ENCODE measurements around the gene LHPP.
A peak's percentile ranks its signal among the peaks of the same experiment; 100 is the strongest.
"Not testable (repeated sequence)": the region's sequence is repeated elsewhere in the genome, so short reads cannot be mapped to it uniquely, and the experiment has no call there.

LHPP gene

GRCh38 chr10:124607693-124608092, 146.1 kb downstream of the LHPP start:
- TF ChIP-seq POLR2A (IDR thresholded peaks at IDR 0.05; ENCODE audit: low read depth, low read length) (no peak), POU2F2 (IDR thresholded peaks at IDR 0.05; ENCODE audit: low read depth, low read length) (no peak), POLR2AphosphoS5 (IDR thresholded peaks at IDR 0.05; ENCODE audit: low read depth, low read length) (no peak), TAF1 (IDR thresholded peaks at IDR 0.05; ENCODE audit: low read depth, low read length) (no peak)
- no peak for FAIRE-seq

GRCh38 chr10:124608093-124608721, 146.6 kb downstream of the LHPP start:
- TF ChIP-seq PAX5 (IDR thresholded peaks at IDR 0.05; ENCODE audit: insufficient read depth, low read length, severe bottlenecking) (no peak), POLR2A (IDR thresholded peaks at IDR 0.05; ENCODE audit: low read depth, low read length) (no peak), SPI1 (IDR thresholded peaks at IDR 0.05; ENCODE audit: low read depth, low read length) (no peak), POLR2AphosphoS5 (IDR thresholded peaks at IDR 0.05; ENCODE audit: low read depth, low read length) (no peak), TAF1 (IDR thresholded peaks at IDR 0.05; ENCODE audit: low read depth, low read length) (no peak), POU2F2 (IDR thresholded peaks at IDR 0.05; ENCODE audit: low read depth, low read length) (no peak)
- no peak for DNase-seq (ENCODE audit: insufficient read length, low spot score)
- no peak for FAIRE-seq

More at GRCh38 chr10:124607693-124608092, 146.1 kb downstream of the LHPP start:
- DNase-seq (ENCODE audit: insufficient read length, low spot score) = no peak

GRCh38 chr10:124609698-124610097, 148.1 kb downstream of the LHPP start:
- DNase-seq (ENCODE audit: insufficient read length, low spot score) = no peak
- FAIRE-seq = no peak
- TF ChIP-seq PAX5 (IDR thresholded peaks at IDR 0.05; ENCODE audit: insufficient read depth, low read length, severe bottlenecking) (no peak), POU2F2 (IDR thresholded peaks at IDR 0.05; ENCODE audit: low read depth, low read length) (no peak), SPI1 (IDR thresholded peaks at IDR 0.05; ENCODE audit: low read depth, low read length) (no peak), POLR2A (IDR thresholded peaks at IDR 0.05; ENCODE audit: low read depth, low read length) (no peak), POLR2AphosphoS5 (IDR thresholded peaks at IDR 0.05; ENCODE audit: low read depth, low read length) (no peak), TAF1 (IDR thresholded peaks at IDR 0.05; ENCODE audit: low read depth, low read length) (no peak)

DNA sequence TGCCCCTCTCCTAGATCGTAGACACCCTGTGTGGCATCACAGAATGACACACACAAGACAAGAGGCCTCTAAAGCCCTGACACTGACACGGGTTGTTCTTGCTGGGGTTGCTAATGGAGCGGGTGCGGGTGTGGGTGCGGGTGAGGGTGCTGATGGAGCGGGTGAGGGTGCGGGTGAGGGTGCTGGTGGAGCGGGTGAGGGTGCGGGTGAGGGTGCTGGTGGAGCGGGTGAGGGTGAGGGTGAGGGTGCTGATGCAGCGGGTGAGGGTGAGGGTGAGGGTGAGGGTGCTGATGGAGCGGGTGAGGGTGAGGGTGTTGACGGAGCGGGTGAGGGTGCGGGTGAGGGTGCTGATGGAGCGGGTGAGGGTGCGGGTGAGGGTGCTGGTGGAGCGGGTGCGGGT, 148.6 kb downstream of the LHPP start:
- FAIRE-seq; DNase-seq (ENCODE audit: insufficient read length, low spot score): not testable (repeated sequence)

GRCh38 chr10:124610851-124611250, 149.2 kb downstream of the LHPP start:
- FAIRE-seq = not testable (repeated sequence)

DNA sequence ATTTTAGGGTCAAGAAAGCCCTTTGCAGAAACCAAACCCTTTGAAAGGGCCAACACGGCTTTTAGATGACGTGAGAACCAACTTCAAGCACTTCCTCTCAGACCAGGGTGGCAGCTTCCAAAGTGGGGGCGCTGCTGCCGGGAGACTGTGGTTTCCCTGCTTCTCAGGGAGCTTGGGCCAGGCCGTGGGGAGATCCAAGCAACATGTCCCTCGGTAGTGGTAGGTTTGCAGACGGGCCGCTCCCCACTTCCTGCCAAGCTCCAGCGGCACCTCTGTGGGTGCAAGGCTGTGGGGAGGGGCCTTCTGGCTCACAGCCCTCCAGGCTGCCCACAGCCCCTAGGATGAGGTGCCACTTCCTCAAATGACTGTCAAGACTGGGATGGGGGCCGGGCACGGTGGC, 150.1 kb downstream of the LHPP start:
- FAIRE-seq = peak; percentile 51
- DNase-seq (ENCODE audit: insufficient read length, low spot score) = no peak
- no peak for TF ChIP-seq TAF1 (IDR thresholded peaks at IDR 0.05; ENCODE audit: low read depth, low read length)
- TF ChIP-seq SPI1 (IDR thresholded peaks at IDR 0.05; ENCODE audit: low read depth, low read length) = peak; percentile 52; the same call in 1 of the 2 replicates
- TF ChIP-seq POLR2A (IDR thresholded peaks at IDR 0.05; ENCODE audit: low read depth, low read length) = no peak
- no peak for TF ChIP-seq POU2F2 (IDR thresholded peaks at IDR 0.05; ENCODE audit: low read depth, low read length)
- no peak for TF ChIP-seq POLR2AphosphoS5 (IDR thresholded peaks at IDR 0.05; ENCODE audit: low read depth, low read length)
- no peak for TF ChIP-seq PAX5 (IDR thresholded peaks at IDR 0.05; ENCODE audit: insufficient read depth, low read length, severe bottlenecking)

More at GRCh38 chr10:124610851-124611250, 149.2 kb downstream of the LHPP start:
- not testable (repeated sequence) for DNase-seq (ENCODE audit: insufficient read length, low spot score)

DNA sequence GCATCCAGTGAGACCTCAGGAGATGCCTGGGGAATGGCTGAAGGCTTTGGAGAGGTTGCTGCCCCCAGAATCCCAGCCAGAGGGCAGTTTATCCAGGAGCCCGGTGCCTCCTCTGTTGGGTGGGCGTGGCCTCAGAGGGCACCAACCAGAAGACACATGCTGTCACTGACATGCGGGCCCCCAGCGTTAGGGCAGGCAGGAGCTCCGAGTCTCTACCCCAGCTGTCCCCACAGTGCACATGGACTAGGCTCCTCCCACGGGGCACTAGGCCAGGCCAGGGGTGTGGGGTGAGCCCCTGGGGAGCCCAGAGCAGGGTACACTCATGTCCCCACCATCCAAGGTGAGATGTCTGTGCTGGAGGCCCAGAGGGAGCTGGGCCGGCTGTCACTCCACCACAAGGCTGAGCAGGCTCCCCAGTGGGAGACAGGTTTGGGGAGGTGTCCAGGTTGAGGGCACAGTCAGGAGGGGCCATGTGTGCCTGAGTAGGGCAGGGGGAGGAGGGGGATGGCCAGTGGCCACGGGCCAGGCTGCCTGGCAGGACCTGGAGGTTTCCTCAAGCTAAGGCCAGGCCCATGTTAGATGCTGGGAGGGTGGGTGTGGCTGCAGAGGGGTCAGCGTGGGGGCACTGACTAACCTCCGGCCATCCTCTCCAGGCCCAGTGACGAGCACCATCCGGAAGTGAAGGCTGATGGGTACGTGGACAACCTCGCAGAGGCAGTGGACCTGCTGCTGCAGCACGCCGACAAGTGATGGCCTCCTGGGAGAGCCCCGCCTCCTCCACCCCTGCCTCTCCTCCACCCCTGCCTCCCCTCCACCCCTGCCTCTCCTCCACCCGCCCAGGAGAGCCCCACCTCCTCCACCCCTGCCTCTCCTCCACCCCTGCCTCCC, 151.2 kb downstream of the LHPP start:
- FAIRE-seq = peak; percentile 80
- TF ChIP-seq POLR2A (IDR thresholded peaks at IDR 0.05; ENCODE audit: low read depth, low read length) = no peak
- TF ChIP-seq POU2F2 (IDR thresholded peaks at IDR 0.05; ENCODE audit: low read depth, low read length) = no peak
- no peak for TF ChIP-seq POLR2AphosphoS5 (IDR thresholded peaks at IDR 0.05; ENCODE audit: low read depth, low read length)
- no peak for TF ChIP-seq PAX5 (IDR thresholded peaks at IDR 0.05; ENCODE audit: insufficient read depth, low read length, severe bottlenecking)
- TF ChIP-seq SPI1 (IDR thresholded peaks at IDR 0.05; ENCODE audit: low read depth, low read length) = no peak
- no peak for TF ChIP-seq TAF1 (IDR thresholded peaks at IDR 0.05; ENCODE audit: low read depth, low read length)
- DNase-seq (ENCODE audit: insufficient read length, low spot score) = no peak

DNA sequence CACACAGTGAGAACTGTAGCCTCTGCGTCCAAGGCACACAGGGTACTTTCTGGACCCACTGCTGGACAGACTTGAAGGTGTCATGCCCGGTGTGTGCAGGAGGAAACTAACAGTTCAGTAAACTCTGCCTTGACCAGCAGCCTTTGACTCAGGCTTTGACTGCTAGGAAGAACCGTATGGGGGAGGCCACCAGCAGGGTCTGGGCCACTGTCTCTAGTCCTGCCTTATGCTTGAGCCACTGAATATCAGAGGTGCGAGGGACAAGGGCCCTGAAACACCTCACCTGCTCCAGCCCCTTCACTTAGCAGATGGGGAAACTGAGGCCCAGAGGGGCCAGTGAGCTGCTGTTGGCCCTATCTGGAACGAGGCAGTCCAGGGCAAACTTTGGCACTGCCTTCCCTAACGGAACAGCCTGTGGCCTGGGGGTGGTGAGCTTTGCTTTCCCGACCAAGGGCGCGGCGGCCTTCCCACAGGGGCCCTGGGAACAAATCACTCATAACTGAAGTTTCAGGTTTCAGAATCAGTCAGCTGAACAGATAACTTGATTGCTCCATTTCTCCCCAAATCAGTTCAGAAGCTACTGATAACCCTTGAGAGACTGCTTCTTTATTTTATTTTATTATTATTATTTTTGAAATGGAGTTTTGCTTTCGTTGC, 152.5 kb downstream of the LHPP start:
- TF ChIP-seq POU2F2 (IDR thresholded peaks at IDR 0.05; ENCODE audit: low read depth, low read length) = 0 out of 2 replicates have a peak, but pooled peaks have one; percentile 4
- TF ChIP-seq PAX5 (IDR thresholded peaks at IDR 0.05; ENCODE audit: insufficient read depth, low read length, severe bottlenecking) = peak; percentile 37
- no peak for TF ChIP-seq TAF1 (IDR thresholded peaks at IDR 0.05; ENCODE audit: low read depth, low read length)
- FAIRE-seq = peak; percentile 95
- no peak for DNase-seq (ENCODE audit: insufficient read length, low spot score)

DNA sequence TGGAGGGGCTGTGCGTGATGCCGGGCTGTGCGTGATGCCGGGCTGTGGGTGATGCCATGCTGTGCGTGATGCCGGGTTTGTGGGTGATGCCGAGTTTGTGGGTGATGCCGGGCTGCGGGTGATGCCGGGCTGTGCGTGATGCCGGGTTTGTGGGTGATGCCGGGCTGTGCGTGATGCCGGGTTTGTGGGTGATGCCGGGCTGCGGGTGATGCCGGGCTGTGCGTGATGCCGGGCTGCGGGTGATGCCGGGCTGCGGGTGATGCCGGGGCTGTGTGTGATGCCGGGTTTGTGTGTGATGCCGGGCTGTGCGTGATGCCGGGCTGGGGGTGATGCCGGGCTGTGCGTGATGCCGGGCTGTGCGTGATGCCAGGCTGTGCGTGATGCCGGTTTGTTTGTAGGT, 153.6 kb downstream of the LHPP start:
- DNase-seq (ENCODE audit: insufficient read length, low spot score) = no peak
- TF ChIP-seq PAX5 (IDR thresholded peaks at IDR 0.05; ENCODE audit: insufficient read depth, low read length, severe bottlenecking) = no peak
- TF ChIP-seq POLR2AphosphoS5 (IDR thresholded peaks at IDR 0.05; ENCODE audit: low read depth, low read length) = no peak
- no peak for TF ChIP-seq POU2F2 (IDR thresholded peaks at IDR 0.05; ENCODE audit: low read depth, low read length)
- no peak for TF ChIP-seq POLR2A (IDR thresholded peaks at IDR 0.05; ENCODE audit: low read depth, low read length)
- no peak for TF ChIP-seq TAF1 (IDR thresholded peaks at IDR 0.05; ENCODE audit: low read depth, low read length)
- no peak for TF ChIP-seq SPI1 (IDR thresholded peaks at IDR 0.05; ENCODE audit: low read depth, low read length)
- FAIRE-seq = no peak
